Daoy (cell line): Measurements from ENCODE around the gene METTL25. TPM values are rescaled to one million over a fixed set of nuclear protein-coding genes. Genes with fewer than 3 reads are reported as not detected.

Experiments
- DNase-seq: peaks from one replicate; pipeline ENCODE4 v3.0.0-alpha.2; 2015; ENCODE audit warnings: low read depth
- total RNA-seq: library from RNA; depleted of rRNA; stranded (reverse); fragments of >200 nt; shearing (Covaris generic); gene quantifications from 2 replicates; pipeline ENCODE4 v1.2.3, GENCODE V29; 2014

Gene METTL25
- total RNA-seq, 1 experiment from 2014 or later: 9.7 TPM

- no peak for DNase-seq
Observed at GRCh38 chr12:82468563-82468962, 110.2 kb downstream of the METTL25 start.

GRCh38 chr12:82470906-82471512, 112.7 kb downstream of the METTL25 start:
- DNase-seq: no peak

- no peak for DNase-seq
Observed at GRCh38 chr12:82473111-82473754, 114.9 kb downstream of the METTL25 start.

- DNase-seq: no peak
Observed at GRCh38 chr12:82474181-82474797, 116.0 kb downstream of the METTL25 start.

- DNase-seq: no peak
Observed at GRCh38 chr12:82474798-82475184, 116.5 kb downstream of the METTL25 start.

- no peak for DNase-seq
Observed at GRCh38 chr12:82475211-82475610, 116.9 kb downstream of the METTL25 start.

GRCh38 chr12:82476511-82476910, 118.2 kb downstream of the METTL25 start:
- DNase-seq: no peak

- DNase-seq: no peak
Observed at GRCh38 chr12:82479511-82479910, 121.2 kb downstream of the METTL25 start.

- DNase-seq: no peak
Observed at GRCh38 chr12:82480606-82481005, 122.3 kb downstream of the METTL25 start.

GRCh38 chr12:82481954-82482353, 123.6 kb downstream of the METTL25 start:
- no peak for DNase-seq

GRCh38 chr12:82486524-82487235, 128.4 kb downstream of the METTL25 start:
- no peak for DNase-seq

- no peak for DNase-seq
Observed at GRCh38 chr12:82504409-82504808, 146.1 kb downstream of the METTL25 start.

- DNase-seq: no peak
Observed at GRCh38 chr12:82505150-82505549, 146.8 kb downstream of the METTL25 start.

GRCh38 chr12:82507686-82508085, 149.4 kb downstream of the METTL25 start:
- DNase-seq: no peak

GRCh38 chr12:82510386-82510785, 152.1 kb downstream of the METTL25 start:
- no peak for DNase-seq

GRCh38 chr12:82514880-82515279, 156.6 kb downstream of the METTL25 start:
- DNase-seq: no peak

- DNase-seq: no peak
Observed at GRCh38 chr12:82515652-82516051, 157.3 kb downstream of the METTL25 start.

- DNase-seq: no peak
Observed at GRCh38 chr12:82517027-82517426, 158.7 kb downstream of the METTL25 start.

GRCh38 chr12:82517808-82518207, 159.5 kb downstream of the METTL25 start:
- DNase-seq: no peak

GRCh38 chr12:82519510-82519909, 161.2 kb downstream of the METTL25 start:
- no peak for DNase-seq

- no peak for DNase-seq
Observed at GRCh38 chr12:82522285-82522684, 164.0 kb downstream of the METTL25 start.

- no peak for DNase-seq
Observed at GRCh38 chr12:82522762-82523161, 164.4 kb downstream of the METTL25 start.

GRCh38 chr12:82523996-82524395, 165.7 kb downstream of the METTL25 start:
- DNase-seq: no peak
